Activated effector memory CD4-positive, alpha-beta T cell treated with anti-CD3 and anti-CD28 coated beads, Interleukin-2, amount 50 U/mL, for 16 hours (primary cell): Measurements from ENCODE around the gene SLC49A3.
A peak's percentile ranks its signal among the peaks of the same experiment; 100 is the strongest.
"Not testable (repeated sequence)": the region's sequence is repeated elsewhere in the genome, so short reads cannot be mapped to it uniquely, and the experiment has no call there.

Experiments used
- DNase-seq: peaks from one replicate; pipeline ENCODE4 v3.0.0-alpha.2; 2020

Gene SLC49A3

GRCh38 chr4:700587-701264 is 11.8 kb upstream of the SLC49A3 start:
- no peak for DNase-seq

DNA sequence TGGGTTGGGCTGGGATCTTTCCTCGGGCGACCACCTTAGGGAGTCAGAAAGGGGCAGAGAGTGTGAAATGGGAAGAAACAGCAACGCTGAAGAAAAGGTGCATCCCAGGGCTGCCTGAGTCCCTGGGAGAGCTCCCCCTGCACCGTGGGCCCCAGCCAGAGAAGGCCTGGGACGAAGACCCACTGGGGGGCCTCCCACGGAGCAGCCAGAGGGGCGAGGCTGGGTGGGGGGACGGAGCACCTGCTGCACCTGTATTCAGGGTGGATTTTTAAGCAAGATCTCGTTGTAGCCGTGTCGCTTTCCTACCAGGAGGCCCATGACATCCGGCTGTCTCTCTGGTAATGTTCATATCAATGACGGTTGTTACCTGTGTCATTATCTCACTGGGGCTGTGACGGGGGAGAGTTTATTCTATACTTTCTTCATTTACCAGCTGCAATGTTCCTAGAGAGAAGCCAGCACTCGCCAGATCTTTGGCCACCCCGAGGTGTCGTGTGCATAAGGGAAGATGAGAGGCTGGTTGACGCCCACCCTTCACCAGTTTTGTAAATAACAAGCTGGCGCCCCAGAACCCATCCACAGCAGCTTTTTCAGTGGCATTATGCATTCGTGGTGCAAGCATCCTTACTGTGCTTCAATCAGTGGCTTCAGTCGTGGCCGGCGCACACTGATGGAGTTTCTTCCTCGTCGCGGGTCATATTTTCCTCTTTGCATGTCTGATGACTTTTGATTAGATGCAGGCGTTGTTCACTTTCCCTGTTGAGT is 11.0 kb upstream of the SLC49A3 start:
- no peak for DNase-seq

DNA sequence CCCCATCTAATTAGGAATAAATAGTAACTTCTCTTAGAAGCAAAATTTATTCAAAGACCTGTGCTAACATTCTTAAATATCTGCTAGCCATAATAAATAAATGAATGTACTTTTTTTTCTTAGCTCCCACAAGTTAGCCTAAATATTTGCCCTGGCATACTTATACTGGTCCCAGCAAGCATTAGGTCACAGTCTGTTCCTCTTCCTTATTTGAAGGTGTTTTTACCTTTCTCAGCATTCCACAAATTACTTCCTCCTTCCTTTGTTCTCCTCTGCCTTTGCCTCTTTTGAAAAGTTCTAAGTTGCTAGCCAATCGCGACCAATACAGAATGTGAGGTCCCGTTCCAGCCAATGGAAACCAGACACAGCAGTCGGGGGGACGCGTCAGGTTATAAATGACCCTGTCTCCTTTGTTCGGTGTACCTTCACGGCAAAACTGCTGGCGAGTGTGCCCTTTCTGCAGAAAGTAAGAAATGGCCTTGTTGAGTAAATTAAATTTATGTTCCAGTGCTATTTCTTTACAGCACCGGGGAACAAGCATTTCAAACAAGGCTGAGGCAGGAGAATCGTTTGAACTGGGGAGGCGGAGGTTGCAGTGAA is 5.5 kb upstream of the SLC49A3 start:
- not testable (repeated sequence) for DNase-seq

- no peak for DNase-seq
These were observed 4.0 kb upstream of the SLC49A3 start for GRCh38 chr4:692771-693554.

- no peak for DNase-seq
These were observed 772 bp upstream of the SLC49A3 start for GRCh38 chr4:689723-690122.

GRCh38 chr4:687971-688853 is 739 bp downstream of the SLC49A3 start:
- DNase-seq = no peak

DNA sequence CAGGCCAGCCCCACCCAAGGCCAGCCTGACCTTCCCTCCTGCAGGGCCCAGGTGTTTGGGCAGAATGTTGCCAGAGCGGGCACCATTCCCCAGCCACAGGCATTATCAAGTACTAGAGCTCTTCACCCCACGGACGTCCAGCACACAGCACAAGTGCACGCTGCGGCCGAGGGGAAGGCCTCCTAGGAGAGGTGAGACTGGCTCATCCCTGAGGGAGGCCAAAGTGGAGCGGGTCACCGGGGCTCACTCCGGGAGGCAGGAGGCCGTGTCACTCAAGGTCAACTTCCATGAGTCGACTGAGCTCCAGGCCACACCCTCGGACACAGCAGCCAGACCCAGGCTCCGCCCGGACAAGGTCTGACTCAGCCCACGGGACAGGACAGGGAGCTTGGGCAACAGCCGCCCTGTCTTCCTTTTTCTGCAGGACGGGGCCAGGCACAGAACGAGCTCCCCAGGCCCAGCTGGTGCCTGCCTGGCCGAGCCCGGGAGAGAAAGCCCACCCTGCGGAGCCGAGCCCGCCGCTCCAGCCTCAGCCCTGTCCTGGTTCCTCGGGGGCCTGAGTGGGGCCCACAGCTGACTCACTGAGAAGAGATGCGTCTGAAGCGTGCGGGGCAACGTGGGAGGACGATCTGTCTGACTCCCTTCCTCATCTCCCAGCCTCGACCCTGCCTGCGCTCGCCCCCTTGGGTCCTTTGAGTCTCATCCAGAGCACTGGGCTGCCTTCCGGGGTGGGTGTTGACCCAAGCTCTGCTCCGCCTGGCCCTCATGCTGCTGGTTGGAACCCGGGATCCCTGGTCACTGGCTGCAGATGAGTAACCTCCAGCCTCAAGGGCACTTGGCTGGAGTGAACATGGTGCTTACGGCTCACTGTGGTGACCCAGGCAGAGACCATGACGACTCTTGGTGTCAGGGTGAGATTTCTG is 1.6 kb downstream of the SLC49A3 start:
- DNase-seq = no peak

GRCh38 chr4:686413-687040 is 2.4 kb downstream of the SLC49A3 start:
- no peak for DNase-seq

- DNase-seq = no peak
These were observed 3.1 kb downstream of the SLC49A3 start for GRCh38 chr4:685679-686412.

DNA sequence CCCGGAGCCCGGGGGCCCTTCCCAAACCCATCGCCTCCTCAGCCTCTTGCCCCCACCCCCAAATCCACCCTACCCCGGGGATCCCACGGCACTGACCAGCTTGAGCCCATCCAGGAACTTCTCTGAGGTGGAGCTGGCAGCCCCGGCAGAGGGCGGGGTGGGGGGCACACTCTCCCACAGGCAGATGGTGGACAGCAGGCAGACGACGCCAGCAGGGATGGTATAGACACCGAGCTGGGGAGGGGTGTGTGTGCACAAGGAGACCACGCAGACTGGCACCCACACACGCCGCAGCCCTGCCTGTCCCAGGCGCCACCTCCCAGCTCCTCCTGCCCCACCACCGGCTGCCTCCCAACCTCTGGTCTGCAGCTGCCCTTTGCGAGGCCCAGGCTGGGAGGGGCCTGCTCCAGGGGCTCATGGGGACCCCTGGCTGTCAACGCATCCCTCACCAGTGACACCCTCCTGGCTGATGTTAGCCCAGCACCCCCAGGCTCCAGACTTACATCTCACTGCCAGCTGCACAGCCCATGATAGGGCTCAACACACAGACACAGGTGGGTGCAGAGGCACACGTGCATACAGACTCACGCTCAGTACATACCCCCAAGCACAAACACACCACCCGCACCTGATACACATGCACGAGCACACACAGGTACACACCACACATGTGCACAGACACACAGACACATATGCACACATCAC is 4.2 kb downstream of the SLC49A3 start:
- DNase-seq = no peak

DNA sequence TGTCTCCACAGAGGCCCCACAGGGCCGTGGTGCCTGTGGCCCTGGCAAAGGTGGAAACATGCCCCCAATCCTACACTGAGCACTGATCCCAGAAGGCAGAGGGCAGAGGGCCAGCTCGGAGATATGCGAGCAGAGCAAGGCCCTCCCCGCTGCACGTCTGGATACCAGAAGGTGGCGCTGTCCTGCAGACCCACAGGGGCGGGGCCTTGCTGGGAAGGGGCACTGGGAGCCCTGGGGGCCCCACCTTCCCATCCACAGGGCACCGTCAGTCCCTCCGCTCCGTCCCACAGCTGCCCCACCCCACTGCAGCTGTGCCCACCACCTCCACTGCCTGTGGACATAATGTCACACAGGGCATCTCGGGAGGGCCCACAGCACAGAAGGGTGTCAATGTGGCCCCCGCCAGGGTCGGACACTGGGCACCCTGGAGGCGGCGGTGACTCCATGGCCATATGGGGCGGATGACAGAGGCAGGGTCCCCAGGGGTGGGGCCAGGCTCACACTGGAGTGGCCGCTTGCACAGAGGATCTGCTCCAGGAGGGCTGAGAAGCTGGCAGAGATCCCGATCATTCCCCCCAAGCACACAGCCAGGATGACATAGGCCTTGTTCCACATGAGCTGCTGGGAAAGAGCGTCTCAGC is 4.8 kb downstream of the SLC49A3 start:
- DNase-seq = peak; percentile 77

GRCh38 chr4:683247-683897 is 5.6 kb downstream of the SLC49A3 start:
- no peak for DNase-seq

- DNase-seq = no peak
These were observed 6.3 kb downstream of the SLC49A3 start for GRCh38 chr4:682490-683172.

- peak; percentile 77 for DNase-seq
These were observed 7.1 kb downstream of the SLC49A3 start for GRCh38 chr4:681736-682451.

DNA sequence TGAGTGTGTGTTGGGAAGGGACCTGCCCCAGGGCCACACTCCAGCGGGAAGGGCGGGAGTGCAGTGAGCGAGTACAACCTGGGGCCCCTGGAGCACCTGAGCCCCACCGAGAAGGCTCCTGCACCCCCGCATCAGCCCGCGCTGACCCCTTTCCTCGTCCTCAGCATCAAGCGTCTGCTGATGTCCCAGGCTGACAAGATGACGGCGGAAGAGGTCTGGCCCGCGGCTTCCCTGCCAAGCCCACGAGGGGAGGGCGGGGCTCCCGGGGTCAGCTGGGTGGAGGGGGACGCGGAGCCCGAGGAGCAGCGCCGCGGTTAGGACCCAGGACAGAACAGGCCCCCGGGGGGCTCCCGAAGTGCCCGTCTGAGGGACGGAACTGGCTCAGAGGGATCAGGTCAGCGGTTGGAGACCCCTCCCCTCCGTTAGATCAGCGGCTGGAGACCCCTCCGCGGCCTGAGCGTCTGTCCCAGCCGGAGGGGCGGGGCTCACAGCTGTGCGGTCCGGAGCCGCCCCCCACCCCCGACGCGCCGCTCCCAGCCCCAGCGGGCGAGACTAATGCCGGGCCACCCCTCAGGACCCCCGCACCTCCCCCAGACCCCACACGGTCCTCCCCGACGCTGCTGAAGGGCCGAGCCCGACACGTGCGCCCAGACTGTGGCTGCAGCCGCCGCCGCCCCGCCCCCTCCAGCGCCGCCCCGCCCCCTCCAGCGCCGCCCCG is 7.9 kb downstream of the SLC49A3 start:
- peak; percentile 80 for DNase-seq

- DNase-seq = no peak
These were observed 8.4 kb downstream of the SLC49A3 start for GRCh38 chr4:680551-680927.
